CD14-positive monocyte (primary cell): ENCODE results near the gene ACACA. TPM values are rescaled to one million over a fixed set of nuclear protein-coding genes. Genes with fewer than 3 reads are reported as not detected.

Source experiments
- DNase-seq, 3 donors: peaks; one replicate each; pipeline ENCODE4 v3.0.0-alpha.2; 2011 to 2022
- H2AFZ ChIP-seq: 2 replicates; pipeline ENCODE4 v1.6.0; 2012; ENCODE audit warnings: mild to moderate bottlenecking, low read depth, low read length, inconsistent platforms; ENCODE audit not compliant: insufficient read depth, poor library complexity, severe bottlenecking
- H3K27ac ChIP-seq, 2 donors: 1 replicate in 1 of 2; 2 replicates in 1 of 2; pipeline ENCODE4 v1.5.1; 2012 to 2013; ENCODE audit warnings: low read length in 2 of 2, control low read depth in 1 of 2, inconsistent platforms in 1 of 2, low read depth in 1 of 2, mild to moderate bottlenecking in 1 of 2
- H3K27me3 ChIP-seq, 2 donors: one replicate each; pipeline versions ENCODE4 v1.6.0 to v1.6.1; 2011 to 2013; ENCODE audit warnings: low read length in 2 of 2; ENCODE audit not compliant: control insufficient read depth in 2 of 2, insufficient read depth in 2 of 2
- H3K36me3 ChIP-seq, 2 donors: replicated peaks in 1 of 2; 1 replicate in 1 of 2; 2 replicates in 1 of 2; pipeline versions ENCODE4 v1.5.1 to v1.6.1; 2012 to 2013; ENCODE audit warnings: low read length in 2 of 2, control low read depth in 1 of 2, inconsistent platforms in 1 of 2, mild to moderate bottlenecking in 1 of 2; ENCODE audit not compliant: insufficient read depth in 2 of 2, control insufficient read depth in 1 of 2
- H3K4me1 ChIP-seq, 2 donors: 1 replicate in 1 of 2; 2 replicates in 1 of 2; pipeline versions ENCODE4 v1.5.1 to v1.6.1; 2012 to 2013; ENCODE audit warnings: low read length in 2 of 2, control low read depth in 1 of 2, inconsistent platforms in 1 of 2, mild to moderate bottlenecking in 1 of 2, moderate library complexity in 1 of 2; ENCODE audit not compliant: insufficient read depth in 2 of 2, control insufficient read depth in 1 of 2
- H3K4me2 ChIP-seq: replicated peaks from 2 replicates; pipeline ENCODE3; 2012; ENCODE audit warnings: low read length, moderate library complexity, mild to moderate bottlenecking; ENCODE audit not compliant: poor library complexity, severe bottlenecking; ENCODE audit errors: extremely low read depth
- H3K4me3 ChIP-seq, 3 experiments: fragments of 200-600 bp in 1 of 3; sonication (generic) in 1 of 3; replicated peaks in 1 of 3; 1 replicate in 2 of 3; 2 replicates in 1 of 3; pipeline ENCODE4 v1.5.1; 2011 to 2013; ENCODE audit warnings: low read length in 3 of 3, mild to moderate bottlenecking in 3 of 3, control low read depth in 2 of 3, low read depth in 2 of 3, inconsistent platforms in 1 of 3, moderate library complexity in 1 of 3
- H3K79me2 ChIP-seq: 2 replicates; pipeline ENCODE4 v1.6.0; 2012; ENCODE audit warnings: mild to moderate bottlenecking, control low read depth, inconsistent platforms, low read length, moderate library complexity; ENCODE audit not compliant: insufficient read depth
- H3K9ac ChIP-seq: 2 replicates; pipeline ENCODE4 v1.6.0; 2017; ENCODE audit warnings: low read length, mild to moderate bottlenecking; ENCODE audit not compliant: insufficient read depth, poor library complexity, severe bottlenecking
- H3K9me3 ChIP-seq, 2 donors: replicated peaks in 1 of 2; 1 replicate in 1 of 2; 2 replicates in 1 of 2; pipeline versions ENCODE4 v1.5.1 to v1.6.1; 2012 to 2013; ENCODE audit warnings: low read length in 2 of 2, control low read depth in 1 of 2; ENCODE audit not compliant: control insufficient read depth in 1 of 2, insufficient read depth in 1 of 2
- H4K20me1 ChIP-seq: 2 replicates; pipeline ENCODE4 v1.6.0; 2012; ENCODE audit warnings: mild to moderate bottlenecking, low read length, control low read depth, moderate library complexity; ENCODE audit not compliant: insufficient read depth
- H3K27ac Mint-ChIP-seq, 7 donors: one replicate each; pipeline ENCODE4 v1.8.0; 2020; ENCODE audit warnings: mild to moderate bottlenecking in 7 of 7, mixed read lengths in 7 of 7, moderate library complexity in 6 of 7, inconsistent platforms in 2 of 7
- H3K27me3 Mint-ChIP-seq, 3 donors: one replicate each; pipeline ENCODE4 v1.8.0; 2021 to 2022; ENCODE audit warnings: low read depth in 3 of 3, mild to moderate bottlenecking in 3 of 3, mixed read lengths in 3 of 3, moderate library complexity in 3 of 3, inconsistent platforms in 1 of 3
- H3K36me3 Mint-ChIP-seq, 2 donors: one replicate each; pipeline ENCODE4 v1.8.0; 2020; ENCODE audit warnings: mixed read lengths in 2 of 2, inconsistent platforms in 1 of 2, mild to moderate bottlenecking in 1 of 2
- H3K4me1 Mint-ChIP-seq: one replicate; pipeline ENCODE4 v1.8.0; 2020; ENCODE audit warnings: mild to moderate bottlenecking, mixed read lengths
- H3K4me3 Mint-ChIP-seq, 2 donors: one replicate each; pipeline ENCODE4 v1.8.0; 2020; ENCODE audit warnings: mild to moderate bottlenecking in 2 of 2, mixed read lengths in 2 of 2, moderate library complexity in 1 of 2
- H3K9me3 Mint-ChIP-seq, 7 donors: one replicate each; pipeline ENCODE4 v1.8.0; 2020 to 2022; ENCODE audit warnings: mixed read lengths in 7 of 7, mild to moderate bottlenecking in 6 of 7, moderate library complexity in 6 of 7, inconsistent platforms in 2 of 7
- WGBS: methylation state at CpG from one replicate; pipeline ENCODE4 v1.1.5; 2013; ENCODE audit warnings: missing lambda C conversion rate; ENCODE audit not compliant: insufficient coverage; 5-methylcytosine and 5-hydroxymethylcytosine counted together
- intact Hi-C, 2 donors: fragments of 100-400 bp; cut with micrococcal nuclease; formaldehyde crosslinking; loops; one replicate each; pipeline versions ENCODE4 v1.15.0 to v1.15.1; 2023
- polyA plus RNA-seq, 3 donors: library from polyadenylated mRNA; depleted of rRNA in 1 of 3; unstranded in 2 of 3; stranded (reverse) in 1 of 3; fragments of 300-500 nt in 2 of 3; fragments of >200 nt in 1 of 3; fragmentation: Illumina TruSeq in 2 of 3; gene quantifications; 1 replicate in 2 of 3; 2 replicates in 1 of 3; pipeline ENCODE4 v1.2.3, GENCODE V29; 2012 to 2021
- TF ChIP-seq, protein P1 (sequence below): fragments of 200-600 bp; IDR thresholded peaks from one replicate; pipeline ENCODE4 v1.8.0; 2022; ENCODE audit warnings: antibody characterized with exemption, mild to moderate bottlenecking

Gene ACACA
- polyA plus RNA-seq, 3 donors = 3.5 to 4.6 (median 3.8) TPM

GRCh38 chr17:37067555-37068111 lies 339.0 kb downstream of the ACACA start:
- Histone ChIP-seq H4K20me1 (no peaks in the 10 kb centered on the region), H2AFZ (no peak overlapping the region), H3K4me3 (no peak overlapping the region), H3K36me3 (no peaks in the 10 kb centered on the region), H3K4me2 (no peak overlapping the region), H3K27ac (no peak overlapping the region), H3K79me2 (no peaks in the 10 kb centered on the region), H3K4me1 (no peaks in the 10 kb centered on the region), H3K27me3 (peaks cover 0 to 14% of the 10 kb centered on the region in 2 donors), H3K9ac (no peak overlapping the region), H3K9me3 (no peaks in the 10 kb centered on the region)
- DNase-seq = no peak
- H3K4me1 Mint-ChIP-seq = peaks cover 3% of the 10 kb centered on the region
- 79% methylated on average over 13 of the region's 13 CpGs for WGBS
- H3K27me3 Mint-ChIP-seq = peaks cover 15 to 42% (median 20%) of the 10 kb centered on the region in 3 donors
- intact Hi-C loops = no loop called here
- H3K4me3 Mint-ChIP-seq = peak overlapping the region in 1 of 2 donors; percentile 7
- peaks cover 0 to 2% (median 0%) of the 10 kb centered on the region in 7 donors for H3K9me3 Mint-ChIP-seq
- no peak overlapping the region for H3K27ac Mint-ChIP-seq
- H3K36me3 Mint-ChIP-seq = no peaks in the 10 kb centered on the region
- TF ChIP-seq, protein P1, sequence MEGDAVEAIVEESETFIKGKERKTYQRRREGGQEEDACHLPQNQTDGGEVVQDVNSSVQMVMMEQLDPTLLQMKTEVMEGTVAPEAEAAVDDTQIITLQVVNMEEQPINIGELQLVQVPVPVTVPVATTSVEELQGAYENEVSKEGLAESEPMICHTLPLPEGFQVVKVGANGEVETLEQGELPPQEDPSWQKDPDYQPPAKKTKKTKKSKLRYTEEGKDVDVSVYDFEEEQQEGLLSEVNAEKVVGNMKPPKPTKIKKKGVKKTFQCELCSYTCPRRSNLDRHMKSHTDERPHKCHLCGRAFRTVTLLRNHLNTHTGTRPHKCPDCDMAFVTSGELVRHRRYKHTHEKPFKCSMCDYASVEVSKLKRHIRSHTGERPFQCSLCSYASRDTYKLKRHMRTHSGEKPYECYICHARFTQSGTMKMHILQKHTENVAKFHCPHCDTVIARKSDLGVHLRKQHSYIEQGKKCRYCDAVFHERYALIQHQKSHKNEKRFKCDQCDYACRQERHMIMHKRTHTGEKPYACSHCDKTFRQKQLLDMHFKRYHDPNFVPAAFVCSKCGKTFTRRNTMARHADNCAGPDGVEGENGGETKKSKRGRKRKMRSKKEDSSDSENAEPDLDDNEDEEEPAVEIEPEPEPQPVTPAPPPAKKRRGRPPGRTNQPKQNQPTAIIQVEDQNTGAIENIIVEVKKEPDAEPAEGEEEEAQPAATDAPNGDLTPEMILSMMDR = no peak

DNA sequence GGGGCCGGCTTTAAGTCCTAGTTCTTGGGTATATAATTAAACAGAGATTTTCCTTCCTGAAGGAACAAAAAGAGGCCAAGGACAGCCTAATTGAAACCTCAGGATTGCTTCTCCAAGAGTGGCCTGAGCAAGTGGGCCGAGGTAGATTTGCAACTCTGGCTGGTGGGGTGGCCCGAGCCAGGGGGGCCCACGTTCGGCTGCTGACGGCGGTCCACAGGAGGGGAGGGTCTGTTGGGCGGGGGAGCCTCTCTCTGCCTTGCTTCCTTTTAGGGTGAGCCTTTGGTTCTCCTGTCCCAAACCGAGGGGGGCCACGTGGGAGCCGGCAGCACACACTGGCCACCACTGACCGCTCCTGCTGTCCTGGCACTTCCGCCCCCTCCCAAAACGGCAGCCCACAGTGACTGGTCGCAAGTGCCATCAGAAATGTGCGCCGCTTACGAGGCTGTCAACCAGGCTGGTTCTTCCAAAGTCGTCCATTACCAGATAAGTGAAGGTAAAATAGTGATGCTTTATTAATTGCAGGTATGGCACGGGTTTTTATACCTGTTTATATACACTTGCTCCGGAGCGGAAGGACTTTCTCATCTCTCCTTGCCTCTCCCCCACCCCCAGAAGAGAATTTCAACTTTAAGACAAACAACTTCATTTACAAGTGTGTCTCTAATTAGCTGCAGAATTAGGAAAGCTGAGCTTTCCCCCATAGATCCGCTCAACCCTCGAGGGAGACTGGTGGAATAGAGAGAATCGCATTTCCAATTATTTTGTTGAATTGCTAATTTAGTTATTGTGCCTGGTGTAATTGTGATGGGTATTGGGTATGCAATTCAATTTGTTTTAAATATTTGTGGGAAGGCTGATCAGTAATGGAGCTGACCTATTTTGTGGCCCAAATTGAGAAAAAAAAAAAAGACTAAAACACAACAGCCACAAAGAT lies 340.0 kb downstream of the ACACA start:
- H3K4me3 ChIP-seq = no peak overlapping the region

More for the DNA sequence above, 340.0 kb downstream of the ACACA start:
- peaks cover 15 to 45% (median 21%) of the 10 kb centered on the region in 3 donors for H3K27me3 Mint-ChIP-seq
- Histone ChIP-seq H2AFZ (no peak overlapping the region), H3K79me2 (no peaks in the 10 kb centered on the region), H3K9me3 (no peaks in the 10 kb centered on the region), H3K36me3 (no peaks in the 10 kb centered on the region), H3K27me3 (peaks cover 0 to 14% of the 10 kb centered on the region in 2 donors), H3K9ac (no peak overlapping the region), H3K4me2 (no peak overlapping the region), H3K4me1 (no peaks in the 10 kb centered on the region), H3K27ac (no peak overlapping the region), H4K20me1 (no peaks in the 10 kb centered on the region)
- TF ChIP-seq, protein P1 = no peak
- H3K27ac Mint-ChIP-seq = no peak overlapping the region
- H3K4me3 Mint-ChIP-seq = no peak overlapping the region
- intact Hi-C loops = no loop called here
- no peak for DNase-seq
- no peaks in the 10 kb centered on the region for H3K36me3 Mint-ChIP-seq
- peaks cover 0 to 2% (median 0%) of the 10 kb centered on the region in 7 donors for H3K9me3 Mint-ChIP-seq
- 64% methylated on average over 12 of the region's 25 CpGs for WGBS
- peaks cover 3% of the 10 kb centered on the region for H3K4me1 Mint-ChIP-seq
